ENCODE results near the gene KCNT2. TPM values are rescaled to one million over a fixed set of nuclear protein-coding genes. Genes with fewer than 3 reads are reported as not detected.

Gene KCNT2
- total and polyA plus RNA-seq, 10 donors: 0.04 to 1.2 (median 0.99) TPM

GRCh38 chr1:196393282-196393681 lies 215.0 kb downstream of the KCNT2 start:
- TF ChIP-seq POLR2A (IDR thresholded peaks at IDR 0.05) (no peak), POLR2AphosphoS5 (IDR thresholded peaks at IDR 0.05) (no peak)
- TF ChIP-seq, protein P1, sequence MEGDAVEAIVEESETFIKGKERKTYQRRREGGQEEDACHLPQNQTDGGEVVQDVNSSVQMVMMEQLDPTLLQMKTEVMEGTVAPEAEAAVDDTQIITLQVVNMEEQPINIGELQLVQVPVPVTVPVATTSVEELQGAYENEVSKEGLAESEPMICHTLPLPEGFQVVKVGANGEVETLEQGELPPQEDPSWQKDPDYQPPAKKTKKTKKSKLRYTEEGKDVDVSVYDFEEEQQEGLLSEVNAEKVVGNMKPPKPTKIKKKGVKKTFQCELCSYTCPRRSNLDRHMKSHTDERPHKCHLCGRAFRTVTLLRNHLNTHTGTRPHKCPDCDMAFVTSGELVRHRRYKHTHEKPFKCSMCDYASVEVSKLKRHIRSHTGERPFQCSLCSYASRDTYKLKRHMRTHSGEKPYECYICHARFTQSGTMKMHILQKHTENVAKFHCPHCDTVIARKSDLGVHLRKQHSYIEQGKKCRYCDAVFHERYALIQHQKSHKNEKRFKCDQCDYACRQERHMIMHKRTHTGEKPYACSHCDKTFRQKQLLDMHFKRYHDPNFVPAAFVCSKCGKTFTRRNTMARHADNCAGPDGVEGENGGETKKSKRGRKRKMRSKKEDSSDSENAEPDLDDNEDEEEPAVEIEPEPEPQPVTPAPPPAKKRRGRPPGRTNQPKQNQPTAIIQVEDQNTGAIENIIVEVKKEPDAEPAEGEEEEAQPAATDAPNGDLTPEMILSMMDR (IDR thresholded peaks at IDR 0.05 in 8 of 11, conservative IDR thresholded peaks at IDR 0.05 in 3 of 11): no peak
- H3K36me3 ChIP-seq: no peaks in the 10 kb centered on the region
- no peaks in the 10 kb centered on the region for H3K27me3 ChIP-seq (replicated peaks in 1 of 7)
- no peak overlapping the region for H3K4me3 ChIP-seq
- no peak overlapping the region for H3K27ac ChIP-seq
- no peak for DNase-seq
- intact Hi-C loops (cut with DNase I; ENCODE audit: low total_unique reads): no loop called here
- 77 to 92% (median 88%) methylated on average over 2 of the region's 2 CpGs for WGBS, 5 donors
- no peaks in the 10 kb centered on the region for H3K9me3 ChIP-seq
- H3K4me1 ChIP-seq: no peaks in the 10 kb centered on the region

- intact Hi-C loops (cut with DNase I; ENCODE audit: low total_unique reads): no loop called here
- no peaks in the 10 kb centered on the region for H3K27me3 ChIP-seq (replicated peaks in 1 of 7)
- TF ChIP-seq POLR2AphosphoS5 (IDR thresholded peaks at IDR 0.05): no peak
- TF ChIP-seq, protein P1 (IDR thresholded peaks at IDR 0.05 in 8 of 11, conservative IDR thresholded peaks at IDR 0.05 in 3 of 11): no peak
- TF ChIP-seq POLR2A (IDR thresholded peaks at IDR 0.05): no peak
- no peak overlapping the region for H3K27ac ChIP-seq
- no peaks in the 10 kb centered on the region for H3K9me3 ChIP-seq
- WGBS, 5 donors: 79 to 85% (median 84%) methylated on average over 3 of the region's 3 CpGs
- H3K36me3 ChIP-seq: no peaks in the 10 kb centered on the region
- H3K4me1 ChIP-seq: no peaks in the 10 kb centered on the region
- DNase-seq: no peak
- no peak overlapping the region for H3K4me3 ChIP-seq
Observed at GRCh38 chr1:196387766-196388165, 220.5 kb downstream of the KCNT2 start.

GRCh38 chr1:196385109-196385508 lies 223.1 kb downstream of the KCNT2 start:
- Histone ChIP-seq H3K9me3 (no peaks in the 10 kb centered on the region), H3K36me3 (no peaks in the 10 kb centered on the region), H3K27me3 (replicated peaks in 1 of 7) (no peaks in the 10 kb centered on the region), H3K4me1 (no peaks in the 10 kb centered on the region), H3K27ac (no peak overlapping the region), H3K4me3 (no peak overlapping the region)
- intact Hi-C loops (cut with DNase I; ENCODE audit: low total_unique reads): no loop called here
- no peak for TF ChIP-seq POLR2AphosphoS5 (IDR thresholded peaks at IDR 0.05)
- no peak for TF ChIP-seq POLR2A (IDR thresholded peaks at IDR 0.05)
- TF ChIP-seq, protein P1 (IDR thresholded peaks at IDR 0.05 in 8 of 11, conservative IDR thresholded peaks at IDR 0.05 in 3 of 11): no peak
- WGBS, 5 donors: 92 to 98% (median 94%) methylated on average over 4 of the region's 4 CpGs
- no peak for DNase-seq

DNA sequence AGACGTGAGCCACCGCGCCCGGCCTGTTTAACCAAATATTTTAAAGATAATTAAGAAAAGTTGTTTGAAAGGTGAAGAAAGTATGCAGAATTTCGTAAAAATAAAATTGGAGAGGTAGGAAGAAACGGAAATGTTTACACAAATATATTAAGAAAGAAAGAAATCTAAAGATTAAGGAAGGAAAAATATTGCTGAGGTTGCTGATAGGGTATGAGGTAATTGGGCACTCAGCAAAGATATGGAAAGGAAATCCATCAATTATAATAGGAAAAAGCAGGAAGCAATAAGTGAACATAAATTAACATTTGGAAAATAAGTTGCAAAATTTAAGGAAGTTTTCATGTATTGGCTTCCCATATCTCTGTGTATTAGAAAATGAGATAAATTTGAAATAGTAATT lies 225.9 kb downstream of the KCNT2 start:
- TF ChIP-seq, protein P1 (IDR thresholded peaks at IDR 0.05 in 8 of 11, conservative IDR thresholded peaks at IDR 0.05 in 3 of 11): no peak
- TF ChIP-seq POLR2AphosphoS5 (IDR thresholded peaks at IDR 0.05): no peak
- TF ChIP-seq POLR2A (IDR thresholded peaks at IDR 0.05): no peak
- no peak for DNase-seq
- Histone ChIP-seq H3K27me3 (replicated peaks in 1 of 7) (no peaks in the 10 kb centered on the region), H3K27ac (no peak overlapping the region), H3K9me3 (no peaks in the 10 kb centered on the region), H3K4me3 (peak overlapping the region in 1 of 8 donors; percentile 5), H3K36me3 (no peaks in the 10 kb centered on the region), H3K4me1 (no peaks in the 10 kb centered on the region)
- WGBS, 5 donors: 66 to 88% (median 76%) methylated on average over 6 of the region's 6 CpGs
- intact Hi-C loops (cut with DNase I; ENCODE audit: low total_unique reads): no loop called here

Data from spleen (tissue), 11 donors.